GM10847 (cell line): Measurements from ENCODE around the gene KDM8.

Experiments
- POLR2A ChIP-seq: IDR thresholded peaks from 2 replicates; pipeline ENCODE4 v1.6.1; 2011; ENCODE audit not compliant: insufficient read length; ENCODE audit errors: extremely low read depth

The KDM8 gene

DNA sequence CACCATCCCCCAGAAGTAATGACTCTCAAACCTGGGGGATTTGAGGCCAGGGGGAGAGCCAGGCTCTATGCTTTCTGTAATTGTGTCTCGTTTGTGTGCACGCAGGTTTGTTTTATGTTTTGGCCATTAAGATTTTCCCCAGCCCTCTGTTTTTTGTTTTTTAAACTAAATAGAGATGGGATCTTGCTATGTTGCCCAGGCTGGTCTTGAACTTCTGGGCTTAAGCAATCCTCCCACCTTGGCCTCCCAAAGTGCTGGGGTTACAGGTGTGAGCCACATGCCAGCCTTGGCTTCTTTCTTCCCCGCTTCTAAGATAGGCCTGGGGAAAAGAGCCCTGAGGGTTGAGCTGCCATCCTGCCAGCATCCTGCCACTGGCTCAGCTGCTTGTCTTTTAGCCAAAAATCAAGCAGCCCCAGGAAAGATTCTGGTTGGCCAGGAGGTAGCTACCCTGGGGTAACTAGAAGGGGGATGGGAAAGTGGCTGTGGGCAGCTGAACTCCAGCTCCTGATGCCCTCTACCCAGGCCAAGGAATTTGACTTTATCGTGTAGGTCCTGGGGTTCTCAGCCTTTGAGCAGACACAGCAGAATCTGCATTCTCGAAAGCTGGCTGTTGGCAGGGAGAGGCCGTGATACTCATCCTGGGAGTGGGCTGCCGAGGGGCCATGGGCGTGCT lies 18.4 kb downstream of the KDM8 start:
- TF ChIP-seq POLR2A, result no peak

DNA sequence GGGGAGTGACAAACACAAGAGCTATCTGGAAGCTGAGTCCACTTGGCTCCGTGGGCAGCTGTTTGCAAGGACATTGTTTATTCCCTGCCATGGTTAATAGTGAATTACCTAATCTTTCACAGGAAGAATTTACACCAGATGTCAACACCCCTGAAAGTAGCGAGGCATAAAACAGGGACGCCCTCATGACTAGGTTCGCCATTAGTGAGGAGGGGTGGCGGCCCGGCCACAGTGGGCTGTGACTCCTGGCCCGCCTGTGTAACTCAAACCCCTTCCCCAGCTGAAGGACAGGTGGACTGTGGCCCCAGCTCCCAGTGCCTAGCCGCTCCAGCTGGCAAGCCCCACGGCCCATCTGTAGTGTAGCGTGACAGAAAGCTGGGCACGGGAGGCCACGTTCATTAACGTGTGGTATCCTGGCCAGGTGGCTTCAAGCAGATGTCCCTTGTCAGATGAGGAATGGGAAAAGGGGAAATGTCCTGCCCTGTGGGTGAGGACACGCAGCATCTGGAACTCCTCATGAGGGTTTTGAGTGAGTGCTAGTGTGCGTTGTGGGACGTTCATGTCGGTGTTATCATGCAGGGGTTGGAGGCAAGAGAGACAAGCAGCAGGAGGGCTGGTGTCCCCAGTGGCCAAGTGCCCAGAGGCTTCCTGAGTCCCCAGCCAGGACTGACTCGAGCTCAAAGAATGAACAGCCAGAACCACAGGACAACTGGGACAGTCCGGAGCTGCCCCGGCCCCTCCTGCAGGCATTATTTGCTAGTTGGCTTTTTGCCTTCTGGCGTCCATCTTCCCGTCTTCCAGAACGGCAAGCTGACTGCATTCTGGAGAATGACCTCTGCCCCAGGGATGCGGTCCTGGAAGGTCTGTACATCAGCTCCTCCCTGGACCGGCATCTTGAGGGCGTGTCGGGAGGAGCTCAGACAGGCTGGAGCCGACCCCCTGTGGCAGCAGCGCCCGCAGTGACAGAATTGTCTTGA lies 19.2 kb downstream of the KDM8 start:
- no peak for TF ChIP-seq POLR2A

DNA sequence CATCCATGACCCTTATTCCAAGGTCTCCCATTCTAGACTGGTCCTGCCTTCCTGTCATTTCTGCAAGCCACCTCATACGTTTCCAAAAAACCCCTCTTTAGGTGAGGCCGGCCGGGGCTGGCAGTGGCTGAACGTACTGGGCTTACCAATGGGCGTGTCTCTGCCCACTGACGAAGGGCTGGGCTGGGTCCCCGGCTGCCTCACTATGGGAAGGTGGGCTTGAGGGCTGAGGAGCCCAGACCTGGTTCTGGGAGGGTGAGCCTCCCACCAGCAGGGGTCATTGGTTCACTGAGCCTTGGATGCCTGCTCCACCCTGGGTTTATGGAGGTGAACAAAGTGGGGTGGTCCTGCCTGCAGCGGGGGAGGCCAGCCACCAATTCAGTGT lies 19.9 kb downstream of the KDM8 start:
- no peak for TF ChIP-seq POLR2A

DNA sequence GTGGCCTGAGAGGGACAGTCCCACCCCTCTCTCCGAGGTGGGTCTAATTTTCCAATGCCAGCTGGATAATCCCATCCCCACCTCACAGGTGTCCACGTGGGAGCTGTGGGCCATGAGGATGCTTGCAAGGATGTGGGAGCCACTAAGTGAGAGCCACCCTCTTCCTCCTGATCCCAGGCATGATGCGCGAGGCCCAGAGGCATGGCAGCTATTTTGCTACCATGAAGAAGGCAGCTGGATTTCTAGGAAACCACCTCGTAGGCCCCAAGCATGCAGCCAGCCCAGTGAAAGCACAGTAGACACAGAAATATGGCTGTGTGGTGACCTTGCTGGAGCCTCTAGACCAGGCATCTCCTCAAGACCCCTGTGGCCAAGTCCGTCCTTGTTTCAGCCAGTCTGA lies 20.4 kb downstream of the KDM8 start:
- no peak for TF ChIP-seq POLR2A

- TF ChIP-seq POLR2A, result no peak
These were observed 21.0 kb downstream of the KDM8 start for GRCh38 chr16:27224271-27224737.

GRCh38 chr16:27224741-27225300 lies 21.5 kb downstream of the KDM8 start:
- TF ChIP-seq POLR2A, result no peak

DNA sequence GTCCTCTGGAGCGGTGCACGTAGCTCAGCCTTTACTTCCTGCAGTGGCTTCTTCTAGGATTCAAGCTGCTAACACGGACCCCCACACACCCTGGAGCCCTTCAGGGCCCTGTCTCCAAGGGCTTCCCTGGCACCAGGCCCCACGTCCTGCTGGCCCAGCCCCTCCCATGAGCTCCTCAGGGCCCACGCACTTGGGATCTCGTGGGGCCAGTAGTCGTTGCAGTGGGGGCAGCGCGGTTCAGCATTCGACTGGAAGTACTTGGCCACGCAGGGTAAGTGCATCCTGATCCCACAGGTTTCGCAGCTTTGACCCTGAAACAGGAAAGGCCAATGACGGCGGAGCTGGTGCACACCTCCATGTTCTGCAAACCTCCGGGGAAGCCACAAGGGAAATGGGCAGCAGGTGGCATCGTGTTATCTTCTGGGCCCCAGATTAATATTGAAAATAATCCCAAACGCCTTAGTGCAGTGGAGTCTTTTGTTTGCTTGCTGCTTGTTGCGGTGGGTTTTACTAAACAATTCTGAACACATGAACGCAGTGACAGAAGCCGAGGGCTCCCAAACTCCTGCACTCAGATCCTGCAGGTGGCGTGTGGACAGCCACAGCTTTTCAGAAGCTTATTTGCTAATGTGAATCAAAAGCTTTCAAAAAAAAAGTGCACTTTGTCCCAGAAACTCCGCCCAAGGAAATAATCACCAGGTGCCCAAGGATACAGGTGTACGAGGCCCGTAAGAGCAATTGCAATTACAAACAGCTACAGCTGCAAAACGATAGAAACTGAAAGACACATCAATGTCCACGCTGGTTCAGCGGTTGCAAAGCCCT lies 22.4 kb downstream of the KDM8 start:
- TF ChIP-seq POLR2A, result no peak

- TF ChIP-seq POLR2A, result no peak
These were observed 23.1 kb downstream of the KDM8 start for GRCh38 chr16:27226476-27226875.

DNA sequence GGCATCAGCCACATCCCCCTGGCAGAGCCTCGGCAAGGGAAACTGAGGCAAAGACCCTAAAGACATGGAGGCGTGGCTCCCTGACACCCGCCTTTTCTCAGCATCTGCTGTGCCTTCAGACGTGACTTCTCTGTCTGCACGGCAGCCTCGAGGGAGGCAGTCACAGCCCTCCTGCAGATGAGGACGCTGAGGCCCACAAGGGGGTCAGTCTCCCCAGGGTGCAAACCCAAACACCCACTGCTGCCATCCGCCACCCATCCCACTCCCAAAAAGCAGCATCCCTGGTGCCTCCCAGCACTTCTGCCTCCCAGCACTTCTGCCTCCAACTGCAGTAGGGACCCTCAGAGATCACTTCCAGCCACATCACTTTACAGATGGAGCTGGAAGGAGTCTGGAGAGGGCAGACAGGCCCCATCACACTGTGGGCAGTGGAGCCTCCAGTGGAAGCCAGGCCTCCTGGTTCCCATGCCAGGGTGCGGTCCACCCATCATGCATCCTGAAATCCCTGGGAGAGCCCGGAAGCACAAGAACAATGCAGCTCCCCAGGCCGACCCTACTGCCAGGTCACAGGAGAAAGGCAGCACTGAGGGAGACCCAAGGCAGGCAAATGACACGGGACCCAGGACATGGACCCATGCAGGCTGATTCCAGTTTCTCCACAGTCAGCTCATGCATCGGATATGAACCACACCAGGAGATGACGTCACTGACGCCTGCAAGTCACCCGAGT lies 23.8 kb downstream of the KDM8 start:
- TF ChIP-seq POLR2A, result no peak

DNA sequence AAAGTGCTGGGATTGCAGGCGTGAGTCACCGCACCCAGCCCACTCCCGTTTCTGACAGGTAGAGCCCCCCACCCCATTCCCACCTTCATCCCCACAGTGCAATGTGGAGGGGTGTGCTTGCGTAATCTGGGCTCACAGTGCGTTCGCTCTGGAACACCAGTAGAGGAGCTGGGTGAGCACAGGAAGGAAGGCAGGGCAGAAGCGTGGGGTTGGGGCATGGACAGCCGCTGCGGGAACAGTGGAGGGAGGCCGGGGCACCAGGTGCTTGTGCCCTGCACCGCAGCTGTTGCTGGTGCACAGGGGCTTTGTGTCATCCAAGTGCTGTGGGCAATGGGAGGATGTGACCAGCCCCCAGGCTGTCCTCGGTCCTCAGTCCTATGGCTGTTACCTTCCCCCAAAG lies 24.7 kb downstream of the KDM8 start:
- no peak for TF ChIP-seq POLR2A

DNA sequence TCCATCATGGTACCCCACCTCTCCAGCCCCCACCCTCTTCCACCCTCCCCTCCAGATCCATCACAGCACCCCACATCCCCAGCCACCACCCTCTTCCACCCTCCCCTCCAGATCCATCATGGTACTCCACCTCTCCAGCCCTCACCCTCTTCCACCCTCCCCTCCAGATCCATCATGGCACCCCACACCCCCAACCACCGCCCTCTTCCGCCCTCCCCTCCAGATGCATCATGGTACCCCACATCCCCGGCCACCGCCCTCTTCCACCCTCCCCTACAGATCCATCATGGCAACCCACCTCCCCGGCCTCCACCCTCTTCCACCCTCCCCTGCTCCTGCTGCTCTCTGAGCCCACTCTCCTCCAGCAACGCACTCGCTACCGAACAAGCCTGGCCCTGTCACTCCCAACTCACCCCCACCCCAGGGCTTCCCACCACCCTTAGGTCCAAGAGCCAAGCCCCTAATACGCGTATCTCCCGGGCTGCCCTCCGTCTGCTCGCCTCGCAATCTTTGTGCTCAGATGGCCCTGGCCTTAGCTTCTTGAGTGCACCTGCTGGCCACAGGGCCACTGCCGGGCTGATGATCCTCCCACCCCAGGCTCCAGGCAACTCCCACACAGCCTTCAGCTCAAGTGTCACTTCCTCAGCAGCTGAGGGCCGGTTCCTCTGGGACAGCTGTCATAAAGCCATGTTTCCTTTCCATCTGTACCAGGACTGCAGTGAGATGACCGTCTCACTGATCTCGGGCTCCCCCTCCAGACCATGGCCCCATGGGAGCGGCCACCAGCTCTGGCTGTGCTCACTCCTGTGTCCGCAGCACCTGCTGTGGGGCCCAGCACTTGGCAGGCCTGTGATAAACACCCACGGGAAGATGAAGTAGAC lies 25.5 kb downstream of the KDM8 start:
- no peak for TF ChIP-seq POLR2A

GRCh38 chr16:27229891-27230470 lies 26.7 kb downstream of the KDM8 start:
- TF ChIP-seq POLR2A, result no peak

DNA sequence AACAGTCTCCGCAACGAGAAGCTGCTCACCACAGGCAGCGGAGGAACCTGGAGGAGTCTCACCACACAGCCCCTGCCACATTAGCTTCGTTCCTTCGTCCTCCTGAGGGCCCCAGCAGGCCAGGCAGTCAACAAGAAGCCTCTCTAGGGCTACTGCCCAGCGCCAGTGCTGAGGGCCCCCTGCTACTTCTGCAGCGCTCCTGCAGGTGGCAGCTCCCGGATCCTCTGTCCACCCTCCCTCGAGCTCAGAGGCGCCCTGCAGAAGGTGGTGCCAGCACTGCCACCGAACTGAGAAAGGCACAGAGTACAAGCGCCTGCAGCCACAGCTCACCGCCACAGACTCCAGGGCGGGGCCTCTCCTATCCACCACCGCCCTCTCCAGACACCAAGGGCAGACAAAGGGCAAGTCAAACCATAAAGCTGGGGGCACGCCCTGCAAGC lies 27.3 kb downstream of the KDM8 start:
- no peak for TF ChIP-seq POLR2A

- TF ChIP-seq POLR2A, result no peak
These were observed 28.4 kb downstream of the KDM8 start for GRCh38 chr16:27231692-27232060.
